Activated CD4-positive, alpha-beta T cell treated with anti-CD3 and anti-CD28 coated beads for 1 hour (primary cell): Measurements from ENCODE around the gene RRP36.
A peak's percentile ranks its signal among the peaks of the same experiment; 100 is the strongest.
"Not testable (repeated sequence)": the region's sequence is repeated elsewhere in the genome, so short reads cannot be mapped to it uniquely, and the experiment has no call there.

ENCODE experiments used
- DNase-seq: peaks from one replicate; pipeline ENCODE4 v3.0.0-alpha.2; 2020

RRP36 gene, protein sequence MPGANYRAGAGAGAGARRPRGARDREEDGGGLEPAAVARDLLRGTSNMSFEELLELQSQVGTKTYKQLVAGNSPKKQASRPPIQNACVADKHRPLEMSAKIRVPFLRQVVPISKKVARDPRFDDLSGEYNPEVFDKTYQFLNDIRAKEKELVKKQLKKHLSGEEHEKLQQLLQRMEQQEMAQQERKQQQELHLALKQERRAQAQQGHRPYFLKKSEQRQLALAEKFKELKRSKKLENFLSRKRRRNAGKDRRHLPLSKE

DNA sequence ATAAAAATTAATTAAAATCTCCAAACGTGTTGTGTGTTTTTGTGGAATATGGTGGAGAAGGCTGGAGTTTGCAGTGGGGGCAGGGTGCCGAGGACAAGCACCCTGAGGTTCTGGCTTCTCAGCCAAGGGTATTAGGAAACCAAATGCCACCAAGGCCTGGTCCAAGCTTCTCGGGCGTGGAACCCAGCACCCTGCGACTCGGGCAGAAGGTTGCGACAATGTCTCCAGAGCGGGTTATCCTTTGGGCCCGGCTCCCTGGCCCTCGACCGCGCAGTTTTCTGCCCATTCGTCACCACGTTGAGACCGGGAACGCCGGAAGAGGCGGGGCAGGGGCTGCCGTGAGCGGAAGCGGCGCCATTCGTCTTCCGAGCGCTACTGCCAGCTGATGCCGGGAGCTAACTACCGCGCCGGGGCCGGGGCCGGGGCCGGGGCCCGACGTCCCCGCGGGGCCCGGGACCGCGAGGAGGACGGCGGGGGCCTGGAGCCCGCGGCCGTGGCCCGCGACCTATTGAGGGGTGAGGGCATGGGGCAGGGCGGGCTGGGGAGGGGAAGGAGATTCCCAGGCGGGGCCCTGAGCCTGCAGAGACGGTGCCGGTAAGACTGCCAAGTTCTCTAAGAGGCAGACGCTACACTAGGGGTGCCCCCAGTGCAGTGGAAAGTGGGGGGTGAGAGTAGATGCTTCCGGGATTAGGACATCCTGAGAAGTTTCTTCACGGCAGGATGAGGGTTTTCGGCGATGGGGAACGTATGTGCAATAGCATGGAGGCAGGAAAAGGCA, at the start of gene RRP36:
Gene RRP36, plus strand, starts transcription at position 354 of the 778 bp plus-strand sequence. Its CDS starts 32 bp downstream, at position 386.
- peak; percentile 50 for DNase-seq

DNA sequence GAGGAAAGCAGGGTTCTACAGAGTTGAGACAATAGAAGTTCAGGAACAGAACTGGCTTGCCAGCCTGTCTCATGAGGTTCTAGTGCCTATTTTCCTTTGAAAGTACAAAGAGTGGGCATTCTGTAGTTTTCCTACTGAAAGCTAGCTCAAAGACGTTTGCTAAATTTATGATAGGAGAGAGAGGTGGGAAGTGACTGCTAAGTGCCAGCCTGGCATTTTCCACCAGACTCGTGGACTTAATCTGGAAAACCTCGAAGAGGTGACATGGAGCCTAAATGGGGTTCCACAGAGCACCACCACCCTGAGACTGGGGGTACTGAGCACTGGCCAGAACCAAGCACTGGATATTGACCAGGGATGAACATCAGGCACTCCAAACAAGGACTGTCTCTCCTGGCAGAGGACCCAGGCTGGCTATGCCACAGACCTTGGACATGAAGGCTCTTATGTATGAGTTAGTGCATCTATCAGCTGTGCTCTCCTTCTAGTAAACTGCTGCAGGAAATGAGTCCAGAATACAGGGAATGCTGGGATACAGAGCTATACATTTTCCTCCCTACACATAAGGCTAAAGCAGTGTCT, 49.6 kb upstream of the RRP36 start:
- DNase-seq, result no peak

DNA sequence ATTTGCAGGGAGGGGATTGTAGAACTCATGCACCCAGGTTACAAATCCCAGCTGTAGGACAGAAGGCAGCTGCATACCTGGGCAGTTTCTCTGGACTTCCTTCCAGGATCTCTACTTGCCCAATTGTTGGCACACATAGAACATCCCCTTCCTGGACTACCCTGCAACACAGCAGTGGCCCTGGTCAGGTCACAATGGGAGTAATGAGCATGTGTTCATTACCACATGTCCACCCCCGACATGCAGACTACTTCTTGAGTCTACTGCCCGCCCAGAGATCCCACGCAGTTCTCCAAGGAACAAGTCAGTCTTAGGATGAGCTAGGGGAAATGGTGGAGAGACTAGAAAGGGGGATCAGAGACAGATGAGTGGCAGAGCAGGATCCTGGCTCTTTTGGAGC, 47.5 kb upstream of the RRP36 start:
- DNase-seq, result no peak

DNA sequence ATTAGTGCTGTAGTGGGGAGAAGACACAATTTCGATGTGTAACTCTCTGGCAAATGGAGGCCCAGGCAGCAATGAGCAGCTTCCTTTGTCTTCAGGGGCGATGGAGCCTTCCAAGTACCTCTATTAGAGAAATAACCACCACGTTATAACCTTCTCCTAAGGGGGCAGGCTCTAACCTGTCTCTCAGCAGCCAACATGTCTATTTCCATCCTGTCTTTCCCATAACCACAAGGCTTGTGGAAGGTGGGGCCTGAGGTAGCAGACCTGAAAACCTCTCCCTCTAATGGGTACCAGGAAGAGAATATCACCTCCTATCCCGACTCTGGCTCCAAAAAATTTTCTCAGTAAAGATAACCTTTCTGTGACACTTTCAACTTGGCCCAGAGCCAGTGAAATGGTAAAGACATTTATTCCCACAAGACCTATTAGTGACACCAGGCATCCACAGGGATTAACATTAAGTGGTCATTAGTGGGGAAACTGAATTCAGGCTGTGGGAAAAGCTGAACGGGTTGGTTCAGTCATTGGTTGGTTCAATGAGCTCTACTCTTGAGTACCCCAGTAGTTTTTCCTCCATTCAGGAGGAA, 46.4 kb upstream of the RRP36 start:
- no peak for DNase-seq

DNA sequence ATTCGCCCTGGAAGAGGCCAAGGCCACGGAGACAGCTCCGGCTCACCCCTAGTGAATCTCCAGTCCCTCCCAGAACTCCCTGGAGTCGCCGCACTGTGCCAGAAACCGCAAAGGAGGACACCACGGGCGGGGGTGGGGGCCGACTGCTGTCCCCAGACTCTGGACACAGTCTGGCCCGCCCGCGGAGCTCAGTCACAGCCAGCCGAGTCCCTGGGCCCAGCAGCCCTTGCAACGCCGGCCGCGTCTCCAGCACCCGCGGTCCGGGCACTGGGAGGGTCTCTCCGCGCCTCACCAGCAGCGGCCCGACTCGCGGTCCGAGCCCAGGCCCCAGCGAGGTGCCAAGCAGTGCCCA, 43.0 kb upstream of the RRP36 start:
- no peak for DNase-seq

DNA sequence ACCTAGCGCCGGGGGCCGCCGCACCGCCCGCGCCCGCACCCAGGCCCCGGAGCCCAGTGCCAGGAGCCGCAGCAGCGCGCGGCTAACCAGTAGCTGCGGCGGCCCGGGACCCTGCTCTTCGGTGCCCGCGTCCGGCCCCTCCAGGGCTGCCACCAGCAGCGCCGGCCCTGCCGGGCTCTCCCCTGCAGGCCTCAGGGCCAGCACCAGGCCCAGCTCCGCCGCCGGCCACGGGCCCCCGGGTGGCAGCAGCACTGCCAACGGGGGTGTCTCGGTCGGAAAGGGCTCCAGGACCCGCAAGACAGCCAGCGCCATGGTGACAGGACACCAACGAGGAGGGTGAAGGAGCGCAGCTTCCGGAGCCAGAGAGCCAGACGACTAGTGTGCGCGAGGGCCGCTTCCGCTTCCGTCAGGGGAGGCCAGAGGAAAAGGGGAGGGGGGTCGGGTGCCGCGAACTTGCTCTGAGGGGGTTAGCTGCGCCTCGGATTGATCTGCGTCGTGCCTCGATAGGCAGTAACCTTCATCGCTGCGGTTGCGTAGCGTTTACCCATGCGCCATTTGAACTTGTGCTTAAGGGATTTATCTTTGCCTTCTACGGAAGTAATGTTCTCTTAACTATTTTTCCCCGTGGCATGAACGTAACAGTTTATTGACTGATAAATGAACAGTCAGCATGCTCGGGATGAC, 42.4 kb upstream of the RRP36 start, which contains the start of gene PEX6:
Gene PEX6, minus strand, starts transcription at position 343 of the 684 bp plus-strand sequence. Its CDS starts 31 bp downstream, at position 312.
- DNase-seq, result peak; percentile 86

DNA sequence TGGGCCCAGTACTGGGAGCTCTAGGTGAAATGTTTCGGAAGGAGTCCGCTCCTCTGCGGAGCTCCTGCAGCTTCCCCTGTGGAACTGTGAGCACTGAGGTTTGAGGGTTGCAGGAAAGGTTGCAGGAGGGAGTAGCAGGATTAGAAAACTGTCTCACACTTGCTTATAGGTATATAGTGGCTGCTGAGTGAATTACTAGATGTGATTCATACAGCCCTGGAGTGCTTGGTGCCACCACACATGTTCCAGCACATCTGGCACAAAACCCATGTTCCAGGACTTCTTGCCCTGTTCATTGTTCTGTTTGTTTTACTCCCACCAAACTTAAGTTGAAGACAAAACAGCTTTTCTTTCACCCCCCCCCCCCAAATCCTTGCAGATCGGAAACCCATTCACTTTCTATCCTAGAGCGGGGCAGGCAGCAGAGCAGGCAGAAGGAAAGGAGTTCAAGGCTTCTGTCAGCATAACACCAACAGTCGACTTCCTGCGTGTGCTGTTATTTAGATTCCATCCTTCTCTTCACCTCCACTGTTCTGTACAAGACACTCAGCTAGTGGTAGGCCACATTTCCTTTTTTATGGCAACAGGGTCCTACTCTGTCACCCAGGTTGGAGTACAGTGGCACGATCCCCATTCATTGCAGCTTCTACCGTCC, 41.8 kb upstream of the RRP36 start:
- DNase-seq, result no peak

DNA sequence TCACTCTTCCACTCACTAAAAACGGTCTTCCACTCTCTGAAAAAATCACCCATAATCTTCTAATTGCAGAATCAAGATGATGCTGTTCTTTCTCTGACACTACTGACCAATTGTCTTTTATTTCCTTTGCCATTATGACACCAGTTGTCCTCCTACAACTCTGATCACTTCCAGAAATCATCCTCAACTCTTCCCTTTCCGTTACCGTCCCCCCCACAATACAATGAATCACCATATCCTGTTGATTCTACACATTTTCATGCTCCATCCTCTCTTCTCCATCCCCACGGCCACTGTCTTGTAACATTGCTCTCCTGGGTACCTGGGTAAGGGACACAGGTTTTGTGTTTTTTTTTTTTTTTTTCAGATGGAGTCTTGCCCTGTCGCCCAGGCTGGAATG, 39.6 kb upstream of the RRP36 start:
- DNase-seq, result no peak

DNA sequence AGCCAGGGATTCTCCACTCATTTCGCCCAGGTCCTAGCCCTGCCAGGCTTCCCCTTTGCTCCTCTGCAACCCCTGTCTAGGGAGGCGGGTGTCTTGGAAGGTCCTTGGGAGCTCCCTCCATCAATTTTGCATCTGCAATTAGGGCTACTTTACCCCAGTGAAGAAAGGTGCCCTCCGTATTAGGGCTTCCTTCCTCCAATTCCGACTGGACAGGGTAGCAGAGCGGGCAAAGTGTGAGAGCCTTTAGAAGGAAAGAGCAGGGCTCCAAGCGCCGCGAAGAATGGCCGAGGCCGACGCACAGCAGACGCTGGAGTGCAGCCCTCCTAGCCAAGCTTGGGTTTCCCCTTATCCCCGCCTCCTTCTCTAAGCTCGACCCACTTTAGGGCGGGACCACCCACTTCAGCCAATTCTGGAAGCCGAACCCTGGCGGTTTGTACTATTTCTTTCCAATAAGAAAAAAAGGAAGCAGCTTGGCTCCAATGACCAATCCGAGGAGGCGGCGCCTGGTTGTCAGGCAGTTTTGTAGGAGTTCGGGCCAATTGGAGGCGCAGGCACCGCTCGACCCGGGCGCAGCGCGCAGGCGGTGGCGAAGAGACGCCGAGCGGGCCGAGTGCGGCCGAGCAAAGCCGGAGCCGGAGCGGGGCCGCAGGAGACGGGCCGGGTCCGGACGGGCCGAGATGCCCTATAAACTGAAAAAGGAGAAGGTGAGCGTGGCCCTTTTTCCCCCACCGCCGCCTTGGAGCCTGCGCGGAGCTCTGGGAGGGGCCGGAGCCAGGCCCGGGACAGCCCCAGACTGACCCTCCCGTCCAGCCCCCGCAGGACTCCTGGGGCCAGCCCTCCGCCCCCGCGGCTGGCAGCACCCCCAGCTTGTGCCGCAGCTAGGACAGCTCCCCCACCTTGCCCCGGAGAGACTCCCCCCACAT, 37.2 kb upstream of the RRP36 start, which contains the start of gene PPP2R5D:
Gene PPP2R5D, plus strand, starts transcription at position 570 of the 923 bp plus-strand sequence. Its CDS starts 108 bp downstream, at position 678.
- DNase-seq, result peak; percentile 93

DNA sequence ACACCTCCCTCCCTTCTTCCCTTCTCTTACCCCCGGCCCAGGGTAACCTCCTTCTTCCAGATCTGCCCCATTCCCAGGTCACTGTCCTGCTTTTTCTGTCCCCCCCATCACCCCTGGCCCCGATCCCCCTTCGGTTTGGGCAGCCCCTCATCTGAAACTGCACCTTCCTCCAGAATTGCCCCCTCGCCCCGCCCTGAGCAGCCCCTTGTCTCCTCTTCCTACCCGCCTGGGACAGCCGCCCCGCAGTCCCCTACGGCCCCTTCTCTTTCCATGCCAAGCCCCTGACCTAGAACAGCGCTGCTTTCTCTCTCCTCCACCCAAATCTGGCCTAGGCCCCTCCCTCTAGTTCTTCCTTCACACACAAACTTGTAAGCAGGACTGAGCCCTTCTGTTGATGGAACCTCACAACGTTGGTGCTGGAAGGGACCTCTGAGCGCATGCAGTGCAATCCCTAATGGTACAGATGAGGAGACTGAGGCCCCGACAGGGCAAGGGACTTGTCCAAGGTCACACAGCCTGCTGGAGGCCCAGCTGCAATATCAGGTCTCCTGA, 36.4 kb upstream of the RRP36 start:
- no peak for DNase-seq

DNA sequence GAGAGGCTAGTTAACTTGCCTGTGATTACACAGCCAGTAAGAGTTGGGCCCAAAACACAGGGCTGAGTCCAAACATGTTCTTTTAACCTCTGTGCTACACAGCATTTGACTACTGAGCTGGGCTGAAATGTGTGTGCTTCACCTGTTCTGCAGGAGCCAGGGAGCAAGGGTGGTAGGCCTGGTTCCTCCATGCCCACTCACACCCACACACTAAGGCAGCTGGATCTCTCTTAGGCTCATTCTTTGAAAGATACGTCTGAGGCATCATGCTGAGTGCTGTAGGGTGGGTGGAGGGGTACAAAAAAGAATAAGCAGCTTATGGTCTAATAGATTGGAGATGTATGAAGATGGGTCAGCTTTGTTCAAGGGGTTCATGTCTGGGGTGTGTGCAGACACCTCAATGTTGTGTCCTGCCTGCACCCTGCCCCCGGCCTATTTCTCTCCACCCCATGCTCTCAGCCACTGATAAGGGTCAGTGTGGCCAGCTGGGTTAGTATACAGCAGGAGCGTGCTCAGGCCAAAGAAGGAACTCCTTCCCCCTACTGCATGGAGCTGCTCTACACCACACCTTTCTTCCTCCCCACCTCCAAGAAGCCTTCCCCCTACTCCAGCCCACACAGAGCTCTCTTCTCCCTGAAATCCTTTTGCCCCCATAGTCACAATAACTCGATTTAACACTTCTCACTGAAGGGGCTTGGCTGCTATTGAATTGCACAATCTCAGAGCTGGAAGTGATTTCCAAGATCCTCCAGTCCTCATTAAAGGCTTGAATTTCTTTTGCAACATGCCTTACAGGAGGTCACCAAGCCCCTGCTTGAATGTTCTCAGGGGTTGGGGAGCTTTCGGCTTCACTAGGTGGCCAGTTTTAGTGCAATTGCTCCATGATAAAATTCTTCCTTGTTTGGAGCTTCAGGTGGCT, 33.6 kb upstream of the RRP36 start:
- DNase-seq, result no peak

DNA sequence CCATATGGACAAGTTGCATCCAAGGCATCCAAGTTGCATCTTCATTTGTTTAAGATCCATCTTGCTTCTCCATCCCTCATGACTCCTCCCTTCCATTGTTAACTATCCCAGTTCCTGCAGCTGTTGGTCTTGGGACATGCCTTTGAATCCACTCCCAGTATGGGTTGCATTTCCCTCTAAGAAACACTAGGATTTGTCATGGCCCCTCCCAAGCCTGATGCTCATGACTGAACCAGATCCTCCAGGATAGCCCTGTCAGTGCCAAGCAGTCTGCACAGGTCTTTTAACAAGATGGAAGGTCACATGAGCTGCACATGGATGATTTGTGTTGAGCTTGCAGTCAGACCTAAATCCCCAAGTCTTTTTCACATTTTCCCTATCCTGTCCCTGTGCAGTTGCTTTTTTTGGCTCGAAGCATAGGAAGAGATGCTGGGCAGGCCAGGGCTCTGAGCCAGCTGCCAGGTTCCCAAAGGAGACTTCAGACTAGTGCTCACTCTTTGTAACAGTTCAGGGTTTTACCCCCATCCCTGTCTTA, 32.9 kb upstream of the RRP36 start:
- DNase-seq, result no peak

DNA sequence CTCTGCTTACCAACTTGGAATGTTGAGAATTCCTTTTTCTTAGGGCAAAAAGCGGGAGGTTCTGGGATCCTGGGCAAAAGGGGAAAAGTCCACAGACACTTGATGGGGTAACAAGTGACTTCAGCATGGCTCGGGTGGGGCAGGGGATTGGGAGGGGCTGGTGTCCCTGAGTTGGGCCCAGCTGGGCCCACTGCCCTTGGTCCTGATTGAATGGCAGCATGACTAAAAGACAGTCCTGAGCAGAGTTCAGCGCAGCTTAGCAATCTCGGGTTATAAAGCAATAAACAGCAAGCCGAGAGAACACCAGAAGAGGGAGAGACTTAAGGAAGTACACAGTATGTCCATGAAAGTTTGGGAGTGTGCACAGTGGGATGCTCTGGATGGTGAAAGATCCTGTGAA, 31.5 kb upstream of the RRP36 start:
- no peak for DNase-seq

DNA sequence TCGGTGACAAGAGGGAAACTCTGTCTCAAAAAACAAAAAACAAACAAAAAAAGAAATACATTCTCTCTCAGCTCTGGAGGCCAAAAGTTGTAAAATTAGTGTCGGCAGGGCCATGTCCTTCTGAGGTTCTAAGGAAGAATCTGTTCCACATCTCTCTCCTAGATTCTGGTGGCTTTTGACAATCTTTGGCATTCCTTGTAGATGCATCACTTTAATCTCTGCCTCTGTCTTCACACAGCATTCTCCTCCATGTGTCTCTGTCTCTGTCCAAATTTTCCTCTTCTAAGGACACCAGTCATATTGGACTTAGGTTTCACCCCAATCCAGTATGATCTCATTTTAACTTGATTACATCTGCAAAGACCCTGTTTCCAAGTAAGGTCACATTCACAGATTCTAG, 28.0 kb upstream of the RRP36 start:
- no peak for DNase-seq

DNA sequence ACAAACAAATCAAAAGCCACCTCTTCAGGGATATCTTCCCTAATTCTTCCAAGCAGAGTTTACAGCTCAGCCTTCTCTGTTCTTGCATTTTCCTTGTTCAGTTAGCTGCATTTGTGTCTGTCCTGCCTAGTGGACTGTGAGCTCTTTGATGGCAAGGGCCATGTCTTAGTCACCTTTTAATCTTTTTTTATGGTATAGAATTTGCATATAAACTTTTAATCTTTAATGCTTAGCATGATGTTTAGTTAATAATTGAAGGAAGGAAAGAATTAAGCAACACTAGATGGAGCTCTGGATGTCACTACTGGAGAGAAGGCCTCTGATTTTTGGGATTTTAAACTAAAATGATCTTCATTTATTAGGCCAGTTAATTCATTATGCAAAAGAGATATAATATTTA, 24.9 kb upstream of the RRP36 start:
- DNase-seq, result no peak

DNA sequence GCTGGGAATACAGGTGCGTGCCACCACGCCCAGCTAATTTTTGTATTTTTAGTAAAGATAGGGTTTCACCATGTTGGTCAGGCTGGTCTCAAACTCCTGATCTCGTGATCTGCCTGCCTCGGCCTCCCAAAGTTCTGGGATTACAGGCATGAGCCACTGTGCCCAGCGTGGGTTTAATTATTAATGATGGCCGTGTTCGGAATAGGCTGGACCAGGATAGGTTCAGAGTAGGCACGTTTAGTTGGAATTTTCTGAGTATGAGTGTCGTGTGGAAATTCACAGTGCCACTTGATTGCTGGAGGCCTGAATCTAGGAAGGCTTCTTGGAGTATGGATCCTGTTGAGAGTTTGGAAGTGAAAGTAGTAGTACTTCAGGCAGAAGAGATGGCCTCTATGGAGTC, 23.2 kb upstream of the RRP36 start:
- DNase-seq, result not testable (repeated sequence)

DNA sequence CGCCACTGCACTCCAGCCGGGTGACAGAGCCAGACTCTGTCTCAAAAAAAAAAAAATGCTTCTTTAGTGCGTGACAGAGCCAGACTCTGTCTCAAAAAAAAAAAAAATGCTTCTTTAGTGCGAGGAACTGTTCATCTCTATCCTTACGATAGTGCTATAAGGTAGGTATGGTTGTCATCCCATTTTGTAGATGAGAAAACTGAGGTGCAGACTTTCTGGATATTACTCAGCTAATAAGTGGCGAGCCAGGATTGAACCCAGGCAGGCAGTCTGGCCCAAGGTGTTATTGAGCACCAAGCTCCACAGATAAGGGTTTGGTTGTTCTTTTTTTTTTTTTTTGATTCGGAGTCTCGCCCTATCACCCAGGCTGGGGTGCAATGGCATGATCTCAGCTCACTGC, 19.6 kb upstream of the RRP36 start:
- no peak for DNase-seq

DNA sequence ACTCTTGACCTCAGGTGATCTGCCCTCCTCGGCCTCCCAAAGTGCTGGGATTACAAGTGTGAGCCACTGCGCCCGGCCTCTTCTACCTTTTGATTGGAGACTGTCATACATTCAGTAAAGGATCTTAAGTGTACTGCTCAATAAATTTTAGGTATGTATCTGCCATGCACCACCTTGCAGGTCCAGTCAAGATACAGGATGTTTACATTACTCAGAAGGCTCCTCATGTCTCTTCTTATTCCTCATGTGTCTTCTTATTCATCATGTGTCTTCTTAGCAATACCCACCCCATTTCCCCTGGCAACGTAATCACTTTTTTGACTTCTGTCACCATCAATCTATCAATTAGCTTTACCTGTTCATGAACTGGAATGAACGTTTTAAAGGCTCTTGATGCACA, 15.6 kb upstream of the RRP36 start:
- DNase-seq, result no peak

DNA sequence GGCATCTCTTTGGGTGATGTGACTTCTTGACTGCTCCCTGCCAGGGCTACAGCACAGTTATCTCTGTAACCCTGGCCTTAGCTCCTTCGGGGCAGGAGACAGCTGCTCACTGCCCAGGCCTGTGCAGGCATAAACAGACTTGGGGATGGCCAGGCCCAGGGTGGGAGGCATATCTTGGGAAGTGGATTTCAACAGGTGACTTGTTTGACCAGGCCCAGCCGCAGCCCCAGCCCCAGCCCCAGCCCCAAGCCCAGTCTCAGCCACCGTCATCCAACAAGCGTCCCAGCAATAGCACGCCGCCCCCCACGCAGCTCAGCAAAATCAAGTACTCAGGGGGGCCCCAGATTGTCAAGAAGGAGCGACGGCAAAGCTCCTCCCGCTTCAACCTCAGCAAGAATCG, 15.2 kb upstream of the RRP36 start:
- no peak for DNase-seq

DNA sequence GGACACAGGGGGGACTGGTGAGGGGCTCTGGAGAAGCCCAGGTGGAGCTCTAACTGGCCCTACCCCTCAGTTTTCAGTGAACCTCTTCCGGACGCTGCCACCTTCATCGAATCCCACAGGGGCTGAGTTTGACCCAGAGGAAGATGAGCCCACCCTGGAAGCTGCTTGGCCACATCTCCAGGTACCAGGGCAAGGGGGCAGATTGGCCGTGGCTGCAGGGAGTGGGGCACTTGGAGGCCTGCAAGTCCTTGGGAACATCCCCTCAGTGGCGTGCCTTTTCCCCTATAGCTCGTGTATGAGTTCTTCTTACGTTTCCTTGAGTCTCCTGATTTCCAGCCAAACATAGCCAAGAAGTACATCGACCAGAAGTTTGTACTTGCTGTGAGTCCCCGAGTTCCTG, 14.3 kb upstream of the RRP36 start:
- no peak for DNase-seq
